Common myeloid progenitor, CD34-positive (primary cell): ENCODE results near the gene RSPRY1.
"Not testable (repeated sequence)": the region's sequence is repeated elsewhere in the genome, so short reads cannot be mapped to it uniquely, and the experiment has no call there.

Experiments
- CTCF ChIA-PET: fragments of 350-600 bp; sonication (Branson Sonifier 250); formaldehyde crosslinking; loops from one replicate; lab custom pipeline; 2021; ENCODE audit warnings: antibody characterized with exemption; lab: Charles Lee
- POLR2A ChIA-PET: fragments of 350-600 bp; sonication (Branson Sonifier 250); formaldehyde crosslinking; loops from one replicate; lab custom pipeline; 2021; ENCODE audit warnings: antibody characterized with exemption; lab: Charles Lee
- DNase-seq, 3 donors: peaks; one replicate each; pipeline versions ENCODE4 v3.0.0 to v3.0.0-alpha.2; 2013
- H3K27ac ChIP-seq, 2 experiments: 1 replicate in 1 of 2; 2 replicates in 1 of 2; pipeline ENCODE4 v1.7.0; 2013; ENCODE audit warnings: inconsistent platforms in 2 of 2, low read length in 2 of 2, mild to moderate bottlenecking in 2 of 2, low read depth in 1 of 2, moderate library complexity in 1 of 2; ENCODE audit not compliant: severe bottlenecking in 2 of 2, insufficient read depth in 1 of 2, poor library complexity in 1 of 2
- H3K27me3 ChIP-seq, 5 experiments: replicated peaks in 2 of 5; 1 replicate in 3 of 5; 2 replicates in 2 of 5; pipeline versions ENCODE4 v1.6.1 to v1.7.0; 2013; ENCODE audit warnings: low read length in 4 of 5, mild to moderate bottlenecking in 2 of 5, moderate library complexity in 2 of 5, inconsistent platforms in 1 of 5; ENCODE audit not compliant: insufficient read depth in 5 of 5, control insufficient read depth in 4 of 5
- H3K36me3 ChIP-seq, 4 experiments: 1 replicate in 2 of 4; 2 replicates in 2 of 4; pipeline versions ENCODE4 v1.6.1 to v1.7.0; 2013; ENCODE audit warnings: low read length in 3 of 4, control low read depth in 1 of 4, mild to moderate bottlenecking in 1 of 4; ENCODE audit not compliant: control insufficient read depth in 4 of 4, insufficient read depth in 4 of 4
- H3K4me1 ChIP-seq, 4 experiments: 1 replicate in 3 of 4; 2 replicates in 1 of 4; pipeline versions ENCODE4 v1.6.1 to v1.7.1; 2013; ENCODE audit warnings: low read length in 3 of 4, mild to moderate bottlenecking in 3 of 4, control low read depth in 1 of 4, inconsistent platforms in 1 of 4, moderate library complexity in 1 of 4; ENCODE audit not compliant: control insufficient read depth in 4 of 4, insufficient read depth in 4 of 4; ENCODE audit errors: control extremely low read depth in 1 of 4
- H3K4me3 ChIP-seq, 7 experiments: 1 replicate in 4 of 7; 2 replicates in 3 of 7; pipeline versions ENCODE4 v1.5.1 to v1.7.0; 2013; ENCODE audit warnings: mild to moderate bottlenecking in 7 of 7, low read length in 6 of 7, moderate library complexity in 6 of 7, inconsistent platforms in 2 of 7, low read depth in 2 of 7, control low read depth in 1 of 7; ENCODE audit not compliant: insufficient read depth in 4 of 7, control insufficient read depth in 1 of 7; ENCODE audit errors: extremely low read depth in 1 of 7
- H3K9me3 ChIP-seq, 5 experiments: 1 replicate in 4 of 5; 2 replicates in 1 of 5; pipeline versions ENCODE4 v1.6.1 to v1.7.1; 2013; ENCODE audit warnings: low read length in 4 of 5, mild to moderate bottlenecking in 2 of 5, inconsistent platforms in 1 of 5, low read depth in 1 of 5, moderate library complexity in 1 of 5; ENCODE audit not compliant: control insufficient read depth in 4 of 5, insufficient read depth in 2 of 5; ENCODE audit errors: control extremely low read depth in 1 of 5
- WGBS: methylation state at CpG from one replicate; pipeline ENCODE4 v1.1.5; 2013; ENCODE audit not compliant: insufficient coverage; 5-methylcytosine and 5-hydroxymethylcytosine counted together

The RSPRY1 gene

GRCh38 chr16:57184887-57185445 is 1.2 kb upstream of the RSPRY1 start:
- peaks cover 11 to 30% (median 26%) of the 10 kb centered on the region in 4 experiments for H3K4me1 ChIP-seq

GRCh38 chr16:57185446-57185944 is 634 bp upstream of the RSPRY1 start:
- H3K36me3 ChIP-seq, result peaks cover 0 to 6% (median under 1%) of the 10 kb centered on the region in 4 experiments
- peak overlapping the region; percentile 62 to 99 (median 98) for H3K4me3 ChIP-seq
- under 1% methylated on average over 33 of the region's 37 CpGs for WGBS
- DNase-seq, result peak; percentile 44 to 74 (median 72)
- no peaks in the 10 kb centered on the region for H3K27me3 ChIP-seq
- ChIA-PET POLR2A (interaction anchor here (0.7 to 0.9 kb wide), 5 partner anchors 70 to 944 kb away, joined by 3 to 7 read pairs (median 5); partner anchors contain the start of gene CFAP20), CTCF (interaction anchor here (0.6 to 1.7 kb wide), 3 partner anchors 16 to 35 kb away, joined by 3 to 5 read pairs (median 4); no protein-coding TSS in a partner anchor)
- H3K27ac ChIP-seq, result peak overlapping the region; percentile 93 to 96
- H3K9me3 ChIP-seq, result no peaks in the 10 kb centered on the region
- peaks cover 11 to 30% (median 26%) of the 10 kb centered on the region in 4 experiments for H3K4me1 ChIP-seq

More at GRCh38 chr16:57184887-57185445, 1.2 kb upstream of the RSPRY1 start:
- no peak for DNase-seq
- peaks cover 0 to 3% (median under 1%) of the 10 kb centered on the region in 4 experiments for H3K36me3 ChIP-seq
- POLR2A ChIA-PET, result no interaction called here
- peak overlapping the region; percentile 93 to 96 for H3K27ac ChIP-seq
- no peaks in the 10 kb centered on the region for H3K9me3 ChIP-seq
- CTCF ChIA-PET, result interaction anchor here (0.6 to 1.7 kb wide), 3 partner anchors 15 to 86 kb away, joined by 3 to 4 read pairs (median 3); no protein-coding TSS in a partner anchor
- H3K4me3 ChIP-seq, result peak overlapping the region; percentile 62 to 99 (median 98)
- 32% methylated on average over 11 of the region's 15 CpGs for WGBS
- H3K27me3 ChIP-seq, result no peaks in the 10 kb centered on the region

DNA sequence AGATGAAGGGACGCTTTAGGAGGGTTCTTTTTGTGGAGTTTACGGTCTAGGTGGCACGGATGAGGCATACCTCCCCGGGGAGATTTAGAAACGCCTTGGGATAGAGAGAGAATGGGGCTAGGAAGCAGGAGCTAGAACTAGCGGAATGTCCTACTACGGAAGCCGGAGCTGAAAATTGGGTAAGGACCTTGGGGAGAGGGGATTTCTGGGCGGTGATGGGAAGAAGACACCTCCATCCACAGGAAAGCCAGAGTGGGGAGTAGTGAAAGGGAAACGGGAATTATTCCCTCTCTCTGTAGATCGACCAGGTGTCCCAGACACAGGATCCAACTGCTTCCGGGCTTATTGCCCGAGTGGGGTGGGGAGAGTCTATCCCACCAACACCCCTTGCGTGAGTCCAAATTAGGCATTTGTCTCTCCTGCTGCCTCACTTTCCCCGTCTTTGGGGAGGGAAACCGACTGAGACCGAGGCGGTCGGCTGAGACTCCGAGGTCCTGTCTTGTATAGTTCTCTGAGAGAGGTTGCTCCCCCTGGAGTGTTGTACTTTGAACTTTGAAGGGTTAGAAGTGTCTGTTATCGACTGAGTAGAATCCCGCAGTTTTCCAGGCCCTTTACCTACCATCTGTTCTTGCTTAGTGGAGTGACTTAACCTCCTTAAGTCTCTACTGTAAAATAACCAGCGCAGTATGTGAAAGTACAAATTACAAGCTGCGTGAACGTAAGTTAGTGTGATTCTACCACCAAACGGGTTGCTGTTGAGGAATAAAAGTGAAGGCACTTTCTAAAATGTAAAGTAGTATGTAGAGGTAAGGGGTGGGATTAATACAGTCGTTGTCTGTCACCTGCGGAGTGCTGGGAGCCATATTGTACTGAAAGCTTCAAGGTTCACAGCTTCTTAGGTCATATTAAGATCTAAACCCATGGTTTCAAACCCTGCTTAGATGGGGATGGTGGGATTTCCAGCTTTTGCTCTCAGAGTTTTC is 1.0 kb downstream of the RSPRY1 start:
- DNase-seq, result peak in 2 of 3 donors; percentile 18 to 30
- Histone ChIP-seq H3K27ac (peak overlapping the region; percentile 92 to 96), H3K27me3 (no peaks in the 10 kb centered on the region), H3K4me3 (peak overlapping the region; percentile 81 to 99 (median 98)), H3K36me3 (peaks cover 0 to 6% (median 0%) of the 10 kb centered on the region in 4 experiments), H3K9me3 (no peaks in the 10 kb centered on the region), H3K4me1 (peaks cover 11 to 34% (median 26%) of the 10 kb centered on the region in 4 experiments)
- POLR2A ChIA-PET, result no interaction called here
- WGBS, result 4% methylated on average over 18 of the region's 28 CpGs
- CTCF ChIA-PET, result interaction anchor here (1.3 to 1.7 kb wide), 3 partner anchors 10 to 103 kb away, joined by 3 to 6 read pairs (median 6); no protein-coding TSS in a partner anchor

- CTCF ChIA-PET, result interaction anchor here (1.3 to 1.7 kb wide), 3 partner anchors 9 to 104 kb away, joined by 3 to 6 read pairs (median 6); no protein-coding TSS in a partner anchor
- POLR2A ChIA-PET, DNase-seq: not testable (repeated sequence)
These were observed 2.0 kb downstream of the RSPRY1 start for GRCh38 chr16:57187902-57188710.

DNA sequence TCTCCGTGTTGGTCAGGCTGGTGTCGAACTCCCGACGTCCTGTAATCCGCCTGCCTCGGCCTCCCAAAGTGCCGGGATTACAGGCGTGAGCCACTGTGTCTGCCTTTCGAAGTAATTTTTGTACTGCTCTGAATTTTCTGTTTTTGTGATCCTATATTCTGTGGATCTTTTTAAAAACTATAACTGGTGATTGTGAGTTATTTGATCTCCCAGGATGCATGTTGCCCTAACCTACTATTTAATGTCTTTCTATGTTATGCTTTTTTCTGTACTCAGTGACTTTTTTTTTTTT is 2.5 kb downstream of the RSPRY1 start:
- no peak overlapping the region for H3K4me3 ChIP-seq
- POLR2A ChIA-PET, result no interaction called here
- no peaks in the 10 kb centered on the region for H3K27me3 ChIP-seq
- DNase-seq, result no peak
- H3K36me3 ChIP-seq, result peaks cover 0 to 6% (median 0%) of the 10 kb centered on the region in 4 experiments
- CTCF ChIA-PET, result no interaction called here
- peaks cover 11 to 40% (median 26%) of the 10 kb centered on the region in 4 experiments for H3K4me1 ChIP-seq
- no peaks in the 10 kb centered on the region for H3K9me3 ChIP-seq
- 100% methylated on average over 1 of the region's 9 CpGs for WGBS
- H3K27ac ChIP-seq, result no peak overlapping the region

More at GRCh38 chr16:57187902-57188710, 2.0 kb downstream of the RSPRY1 start:
- Histone ChIP-seq H3K27ac (peak overlapping the region; percentile 92 to 96), H3K4me3 (peak overlapping the region in 6 of 7 experiments; percentile 81 to 99 (median 98)), H3K4me1 (peaks cover 11 to 40% (median 26%) of the 10 kb centered on the region in 4 experiments)
- H3K27me3 ChIP-seq, H3K36me3 ChIP-seq, H3K9me3 ChIP-seq: not testable (repeated sequence)
- no CpG with 5 or more reads among the region's 18 CpGs for WGBS

- H3K27me3 ChIP-seq, CTCF ChIA-PET, DNase-seq, H3K4me3 ChIP-seq, H3K9me3 ChIP-seq, H3K36me3 ChIP-seq, H3K27ac ChIP-seq: not testable (repeated sequence)
- POLR2A ChIA-PET, result interaction anchor here (0.6 kb wide), 1 partner anchor 58 kb away, joined by 4 read pairs; no protein-coding TSS in a partner anchor
- 97% methylated on average over 3 of the region's 4 CpGs for WGBS
- H3K4me1 ChIP-seq, result peaks cover 11 to 36% (median 22%) of the 10 kb centered on the region in 4 experiments
These were observed 3.4 kb downstream of the RSPRY1 start for GRCh38 chr16:57189527-57189926.
